HG03442 (cell line): Measurements from ENCODE around the gene NME9.

Experiments used
- ATAC-seq: cut with Tn5 transposase; IDR thresholded peaks from one replicate; pipeline ENCODE4 v1.9.1; 2021; ENCODE audit warnings: mild to moderate bottlenecking, moderate library complexity; ENCODE audit not compliant: unreplicated experiment

NME9 gene

GRCh38 chr3:138338244-138338643 lies 8.6 kb upstream of the NME9 start:
- ATAC-seq = no peak

- ATAC-seq = no peak
These were observed 6.9 kb upstream of the NME9 start for GRCh38 chr3:138336454-138336999.

GRCh38 chr3:138334608-138335007 lies 5.0 kb upstream of the NME9 start:
- no peak for ATAC-seq

GRCh38 chr3:138332472-138333073 lies 2.9 kb upstream of the NME9 start:
- ATAC-seq = no peak

GRCh38 chr3:138331143-138331894 lies 1.7 kb upstream of the NME9 start:
- ATAC-seq = no peak

- no peak for ATAC-seq
These were observed 288 bp upstream of the NME9 start for GRCh38 chr3:138329984-138330293.

GRCh38 chr3:138328341-138328740 lies 1.3 kb downstream of the NME9 start:
- no peak for ATAC-seq

- no peak for ATAC-seq
These were observed 1.8 kb downstream of the NME9 start for GRCh38 chr3:138327831-138328230.

- no peak for ATAC-seq
These were observed 2.6 kb downstream of the NME9 start for GRCh38 chr3:138326866-138327595.

GRCh38 chr3:138325990-138326389 lies 3.7 kb downstream of the NME9 start:
- no peak for ATAC-seq

GRCh38 chr3:138323971-138324370 lies 5.7 kb downstream of the NME9 start:
- ATAC-seq = no peak

- ATAC-seq = no peak
These were observed 12.0 kb downstream of the NME9 start for GRCh38 chr3:138317687-138318086.

GRCh38 chr3:138314751-138315150 lies 14.9 kb downstream of the NME9 start:
- ATAC-seq = no peak

GRCh38 chr3:138310494-138310893 lies 19.2 kb downstream of the NME9 start:
- ATAC-seq = no peak

GRCh38 chr3:138308783-138309182 lies 20.9 kb downstream of the NME9 start:
- ATAC-seq = no peak

- no peak for ATAC-seq
These were observed 21.8 kb downstream of the NME9 start for GRCh38 chr3:138307899-138308298.

GRCh38 chr3:138303474-138303873 lies 26.2 kb downstream of the NME9 start:
- ATAC-seq = no peak

- ATAC-seq = no peak
These were observed 29.0 kb downstream of the NME9 start for GRCh38 chr3:138300647-138301046.

GRCh38 chr3:138297876-138298275 lies 31.8 kb downstream of the NME9 start:
- ATAC-seq = no peak

- no peak for ATAC-seq
These were observed 32.5 kb downstream of the NME9 start for GRCh38 chr3:138297059-138297607.

- ATAC-seq = no peak
These were observed 33.0 kb downstream of the NME9 start for GRCh38 chr3:138296639-138297038.

- ATAC-seq = no peak
These were observed 40.0 kb downstream of the NME9 start for GRCh38 chr3:138289701-138290100.
